GM19035 (cell line): ENCODE results near the gene CDC37L1.
A peak's percentile ranks its signal among the peaks of the same experiment; 100 is the strongest.

Experiments
- ATAC-seq: cut with Tn5 transposase; IDR thresholded peaks from one replicate; pipeline ENCODE4 v1.9.1; 2021; ENCODE audit not compliant: unreplicated experiment

CDC37L1 gene

DNA sequence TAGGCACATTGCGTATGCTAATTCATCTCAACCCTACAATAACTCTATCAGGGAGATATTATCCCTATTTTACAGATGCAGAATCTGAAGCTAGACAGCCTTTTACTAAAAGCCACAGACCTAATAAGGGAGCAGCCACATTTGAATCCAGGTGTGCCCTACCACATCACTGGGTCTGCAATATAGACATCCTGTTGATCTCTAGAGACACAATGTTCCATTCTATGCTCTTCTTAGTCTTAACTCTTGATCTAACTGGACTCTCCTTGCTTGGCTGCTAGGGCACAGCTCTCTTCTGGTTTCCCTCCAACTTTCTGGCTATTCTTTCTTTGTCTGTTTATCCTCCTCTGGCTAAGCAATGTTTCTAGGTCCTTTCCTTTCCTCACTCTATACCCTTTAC lies 11.7 kb upstream of the CDC37L1 start:
- ATAC-seq: no peak

DNA sequence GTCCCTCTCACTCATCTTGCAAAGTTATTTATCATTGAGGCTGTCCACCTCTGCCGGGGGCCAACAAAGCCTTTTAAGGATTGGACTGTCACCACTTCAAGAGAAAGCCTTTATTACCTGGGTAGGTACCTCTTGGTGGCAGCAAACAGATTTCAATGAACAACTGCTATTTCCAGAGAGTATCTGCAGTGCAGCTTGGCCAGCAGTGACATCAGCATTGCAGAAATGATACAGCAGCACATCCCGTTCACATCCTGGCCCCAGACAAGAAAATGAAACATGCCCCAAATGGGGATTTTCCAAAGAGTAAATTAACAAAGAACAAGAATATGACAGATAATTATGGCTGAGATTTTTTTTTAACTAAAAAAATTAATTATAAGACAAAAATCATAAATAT lies 10.8 kb upstream of the CDC37L1 start:
- ATAC-seq: no peak

DNA sequence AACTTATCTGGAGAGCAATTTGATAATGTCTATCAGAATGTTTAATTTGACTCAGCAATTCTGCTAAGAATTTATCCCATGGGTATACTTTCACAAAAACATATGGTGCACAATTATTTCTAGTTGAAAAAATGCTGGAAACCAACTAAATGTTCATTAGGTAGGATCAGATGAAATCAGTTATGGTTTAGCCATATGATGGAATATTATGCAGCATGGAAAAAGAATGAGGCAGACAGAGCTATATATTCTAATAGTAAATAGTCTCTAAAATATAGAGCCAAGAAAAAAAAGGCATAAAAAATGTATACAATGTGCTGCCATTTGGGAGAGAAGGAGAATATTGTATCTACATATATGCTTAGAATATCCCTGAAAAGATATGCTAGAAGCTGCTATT lies 9.5 kb upstream of the CDC37L1 start:
- ATAC-seq: no peak

DNA sequence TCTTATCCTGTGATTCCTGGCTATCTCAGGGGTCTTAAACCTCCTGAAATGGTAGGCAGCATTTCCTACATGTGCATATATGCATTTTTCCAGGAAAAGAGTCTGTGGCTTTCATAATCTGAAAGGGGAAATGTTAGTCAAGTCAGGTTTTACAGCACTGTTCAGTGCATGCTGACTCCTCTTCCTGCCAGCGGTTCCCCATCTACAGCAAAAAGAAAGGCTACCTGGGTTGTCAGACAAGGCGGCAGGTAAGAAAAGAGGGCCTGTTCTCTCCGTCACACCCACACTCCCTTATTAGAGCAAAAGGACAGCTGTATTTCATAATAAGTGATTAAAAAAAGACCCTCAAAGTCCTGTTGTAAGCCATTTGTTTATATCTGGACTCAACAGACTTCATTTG lies 8.8 kb upstream of the CDC37L1 start:
- ATAC-seq: no peak

DNA sequence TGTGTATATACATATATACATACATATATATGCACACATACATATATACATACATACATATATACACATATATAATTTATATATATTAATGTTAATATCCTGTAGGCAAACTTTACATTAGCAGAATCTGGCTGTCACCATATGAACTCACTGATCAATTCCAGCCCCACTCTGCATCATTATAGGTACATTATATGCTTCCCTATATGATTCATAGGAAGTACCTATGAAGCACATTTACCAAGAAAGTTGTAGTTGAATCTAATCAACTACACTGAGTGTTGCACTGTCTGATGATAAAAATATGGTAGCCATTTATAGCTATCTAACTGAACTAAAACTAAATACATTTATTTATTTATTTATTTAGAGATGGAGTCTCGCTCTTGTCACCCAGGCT lies 7.6 kb upstream of the CDC37L1 start:
- no peak for ATAC-seq

DNA sequence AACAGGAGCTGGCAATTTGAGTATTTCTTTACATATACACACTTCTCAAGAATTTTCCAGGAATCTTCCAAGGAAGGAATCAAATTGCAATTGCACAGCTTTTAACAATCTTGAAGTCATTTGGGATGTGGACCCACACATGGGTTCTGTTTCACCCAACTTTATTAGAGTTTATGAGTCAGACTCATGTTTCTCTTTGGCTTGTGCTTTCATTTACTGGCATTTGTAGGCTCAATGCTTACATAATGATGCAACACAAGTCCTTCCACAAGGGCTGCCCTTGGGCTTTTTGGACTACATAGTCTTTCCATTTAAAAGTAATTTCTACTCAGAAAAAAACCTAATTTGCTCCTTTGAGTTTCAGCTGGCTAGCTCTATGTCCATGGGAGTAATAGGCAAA lies 4.6 kb upstream of the CDC37L1 start:
- no peak for ATAC-seq

DNA sequence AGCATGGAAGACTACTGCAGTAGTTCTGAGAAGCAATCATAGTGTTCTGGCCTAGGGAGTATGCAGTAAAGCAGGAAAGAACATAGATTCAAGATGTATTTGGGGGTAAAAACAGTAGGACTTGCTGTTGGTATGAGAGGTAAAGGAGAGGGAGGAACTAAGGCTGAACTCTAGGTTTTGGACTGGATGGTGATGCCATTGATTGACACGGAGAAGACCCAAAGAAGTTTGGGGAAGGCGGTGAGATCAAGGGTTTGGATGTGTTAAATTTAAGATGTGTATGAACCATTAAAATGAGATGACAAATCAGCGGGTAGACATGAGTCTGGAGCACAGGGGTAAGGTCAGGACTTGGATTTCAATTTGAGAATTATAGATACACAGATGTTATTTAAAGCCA lies 2.0 kb upstream of the CDC37L1 start:
- no peak for ATAC-seq

DNA sequence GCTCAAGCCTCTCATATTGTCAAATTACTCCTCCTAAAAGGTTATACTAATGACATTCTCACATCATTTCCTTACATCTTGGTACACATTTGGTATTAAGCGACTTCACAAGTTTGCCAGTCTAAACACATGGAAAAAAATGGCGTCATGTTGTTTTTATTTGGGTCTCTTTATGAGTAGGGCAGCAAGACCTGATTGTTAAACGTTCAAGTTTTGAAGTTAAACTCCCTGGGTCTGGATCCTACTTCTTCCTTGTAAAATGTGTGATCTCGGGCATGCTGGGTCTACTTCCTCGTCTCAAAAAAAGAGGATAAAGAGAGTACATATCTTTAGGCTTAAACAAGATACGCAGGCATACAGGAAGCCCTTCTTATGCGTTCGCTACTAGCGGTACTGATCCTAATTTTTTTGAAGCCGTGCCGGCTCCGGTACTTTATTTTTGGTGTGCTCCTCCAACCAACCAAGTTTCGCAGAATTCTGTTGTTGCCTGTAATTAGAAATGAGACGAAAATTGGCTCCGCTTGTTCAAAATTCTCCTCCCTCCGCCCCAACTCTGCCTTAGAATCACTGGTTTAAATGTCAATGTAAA lies 596 bp upstream of the CDC37L1 start:
- ATAC-seq: peak; percentile 21

DNA sequence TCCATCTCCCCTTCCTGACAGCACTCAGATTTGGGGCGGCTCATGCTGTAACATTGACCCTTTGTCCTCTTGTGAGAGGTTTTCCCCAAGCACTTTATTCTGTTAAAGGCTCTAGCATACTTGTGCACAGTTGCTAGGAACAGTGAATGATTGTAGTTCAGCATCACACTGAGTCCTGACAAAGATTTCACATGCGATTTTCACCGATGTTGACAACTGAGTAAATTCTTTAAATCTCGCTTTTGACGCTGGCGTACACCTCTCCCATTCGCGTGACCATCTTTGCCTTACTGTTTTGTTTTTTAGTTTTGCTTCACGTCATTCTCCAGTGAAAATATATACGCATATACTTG lies 780 bp downstream of the CDC37L1 start:
- peak; percentile 1 for ATAC-seq

DNA sequence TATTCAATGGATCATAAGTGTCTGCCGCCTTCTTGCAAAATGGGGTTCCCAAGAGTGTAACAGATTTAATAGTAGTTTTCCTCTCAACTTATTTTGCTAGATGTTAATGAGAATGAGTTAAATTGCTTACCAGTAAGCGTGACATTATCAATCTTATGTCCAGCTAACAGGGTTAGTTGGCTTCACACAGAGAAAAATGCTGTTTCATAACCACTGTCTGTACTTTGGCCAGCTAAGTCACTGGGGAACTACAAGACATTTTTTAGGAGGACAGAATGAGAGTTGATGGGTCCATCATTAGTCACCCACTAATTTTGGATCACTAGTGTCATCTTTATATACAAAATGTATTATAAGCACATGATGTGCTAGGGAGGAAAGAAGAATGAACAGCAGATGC lies 1.4 kb downstream of the CDC37L1 start:
- ATAC-seq: no peak

DNA sequence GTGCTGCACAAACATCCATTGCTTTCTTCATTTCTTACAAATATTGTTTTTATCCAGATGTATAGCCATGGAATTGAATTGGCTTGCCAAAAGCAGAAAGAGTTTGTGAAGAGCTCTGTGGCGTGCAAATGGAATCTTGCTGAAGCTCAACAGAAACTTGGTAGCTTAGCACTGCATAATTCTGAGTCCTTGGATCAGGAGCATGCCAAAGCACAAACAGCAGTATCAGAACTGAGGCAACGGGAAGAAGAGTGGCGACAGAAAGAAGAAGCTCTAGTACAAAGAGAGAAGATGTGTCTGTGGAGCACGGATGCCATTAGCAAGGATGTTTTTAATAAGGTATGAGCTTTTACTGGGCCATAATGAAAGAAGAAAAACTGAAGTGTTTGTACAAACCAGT lies 5.5 kb downstream of the CDC37L1 start:
- no peak for ATAC-seq

DNA sequence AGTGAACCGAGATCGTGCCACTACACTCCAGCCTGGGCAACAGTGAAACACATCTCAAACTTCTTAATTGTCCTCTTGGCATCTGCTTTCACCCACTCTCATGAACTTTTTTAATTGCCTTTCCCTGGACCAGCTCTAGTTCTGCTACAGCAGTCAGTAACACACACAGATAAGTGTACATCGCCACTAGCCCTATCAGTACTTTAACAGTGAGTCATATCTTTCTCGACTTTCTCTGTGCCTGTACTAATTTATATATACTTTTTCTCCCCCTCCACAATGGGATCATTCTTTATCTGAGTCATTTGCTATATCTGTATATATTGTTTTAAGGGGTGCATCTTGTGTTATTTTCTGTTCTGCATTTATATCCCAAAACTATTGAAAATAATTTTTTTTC lies 6.7 kb downstream of the CDC37L1 start:
- ATAC-seq: no peak

DNA sequence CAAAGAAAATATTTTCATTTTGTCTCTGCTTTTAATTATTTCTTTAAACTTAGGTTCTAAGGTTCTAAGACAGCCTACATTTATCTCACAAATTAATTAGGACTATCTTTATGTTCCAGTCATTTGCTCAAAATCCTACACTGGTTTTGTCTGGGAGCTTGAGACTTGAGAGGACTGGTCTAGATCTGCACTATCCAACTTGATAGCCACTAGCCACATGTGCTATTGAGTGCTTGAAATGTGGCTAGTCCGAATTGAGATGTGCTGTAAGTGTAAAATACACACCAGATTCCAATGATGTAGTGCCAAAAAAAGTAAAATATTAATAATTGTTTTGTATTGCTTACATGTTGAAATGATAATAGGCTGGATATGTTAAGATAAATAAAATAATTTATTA lies 7.2 kb downstream of the CDC37L1 start:
- ATAC-seq: no peak

DNA sequence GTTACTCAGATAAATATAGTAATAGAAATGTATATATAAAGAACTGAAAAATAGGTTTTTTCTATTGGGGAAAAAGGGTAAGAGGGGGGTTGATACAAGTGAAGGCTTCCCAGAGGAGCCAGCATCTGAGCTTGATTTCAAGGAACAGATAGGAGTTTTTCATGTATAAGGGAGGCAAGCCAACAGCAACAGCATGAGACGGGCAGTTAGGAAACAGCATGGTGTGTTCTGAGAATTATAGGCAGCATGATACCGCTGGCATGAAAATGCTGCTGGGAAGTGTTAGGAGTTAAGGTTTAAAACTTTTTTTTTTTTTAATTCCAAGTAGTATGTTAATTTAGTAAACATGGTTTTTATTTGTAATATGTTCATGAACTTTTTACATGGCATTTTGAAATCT lies 9.7 kb downstream of the CDC37L1 start:
- ATAC-seq: no peak

DNA sequence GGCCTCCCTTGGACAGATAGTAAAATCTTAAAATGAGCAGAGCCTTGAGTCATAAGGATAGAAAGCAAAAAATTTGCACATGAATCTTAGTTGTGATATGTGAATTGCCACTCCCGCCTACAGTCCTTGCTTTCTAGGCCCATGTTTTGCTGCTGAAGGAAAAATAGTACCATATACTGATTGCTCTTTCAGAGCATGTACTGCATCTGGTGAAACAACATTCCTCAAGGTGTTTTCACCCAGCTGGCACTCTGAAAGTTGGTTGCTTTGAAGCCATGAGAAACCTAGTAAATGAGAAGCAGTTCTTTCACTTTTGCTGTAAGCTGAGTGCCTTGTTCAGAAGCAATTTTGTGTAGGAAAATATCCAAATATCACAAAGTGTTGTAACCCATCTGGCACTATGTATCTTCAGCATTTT lies 10.3 kb downstream of the CDC37L1 start:
- peak; percentile 68 for ATAC-seq

DNA sequence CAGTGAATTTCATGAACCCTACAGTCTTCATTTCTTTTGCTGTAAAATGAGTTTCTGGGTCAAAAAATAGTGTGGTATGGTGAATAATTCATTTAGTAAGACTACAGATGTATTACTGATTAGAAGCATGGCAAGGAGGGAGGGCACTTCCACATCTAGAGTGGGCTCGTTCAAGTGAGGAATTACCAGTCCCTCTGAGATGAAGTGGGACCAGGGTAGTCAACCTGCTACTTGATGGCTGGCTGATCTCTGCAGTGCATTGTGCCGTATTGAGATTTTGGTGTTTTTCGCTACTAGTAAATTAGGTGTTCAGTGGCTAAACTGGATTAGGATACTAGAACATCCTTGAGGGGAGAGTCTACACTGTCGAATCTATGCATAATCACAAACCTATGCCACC lies 10.8 kb downstream of the CDC37L1 start:
- ATAC-seq: peak; percentile 35

DNA sequence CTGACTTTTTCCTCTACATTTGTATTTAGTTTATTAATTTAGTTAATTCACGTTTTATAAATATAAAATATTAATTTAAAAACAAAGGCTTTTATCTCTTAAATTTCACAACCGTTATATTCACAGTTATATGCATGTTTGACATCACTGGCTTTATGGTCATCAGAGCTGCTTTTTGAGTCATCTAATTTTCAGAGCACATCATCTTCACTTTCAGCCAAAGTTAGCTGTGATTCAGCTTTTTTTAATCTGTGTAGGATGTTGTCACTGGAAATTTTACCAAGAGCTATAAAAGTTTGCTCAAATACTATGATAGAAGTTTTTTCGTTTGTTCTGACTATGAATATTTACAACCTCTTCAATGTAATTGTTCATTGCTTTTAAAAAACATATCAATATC lies 12.4 kb downstream of the CDC37L1 start:
- no peak for ATAC-seq

DNA sequence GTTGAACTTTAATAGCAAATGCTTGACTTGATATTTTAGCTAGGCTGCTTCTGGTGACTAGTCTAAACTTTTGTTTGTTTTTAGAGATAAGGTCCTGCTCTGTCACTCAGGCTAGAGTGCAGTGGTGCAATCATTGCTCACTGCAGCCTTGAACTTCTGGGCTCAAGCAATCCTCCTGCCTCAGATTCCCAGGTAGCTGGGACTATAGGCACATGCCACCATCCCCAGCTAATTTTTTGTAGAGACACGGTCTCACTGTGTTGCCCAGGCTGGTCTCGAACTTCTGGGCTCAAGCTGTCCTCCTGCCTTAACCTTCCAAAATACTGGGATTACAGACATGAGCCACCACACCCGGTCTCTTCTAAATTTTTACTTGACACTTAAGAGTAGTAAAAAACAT lies 20.7 kb downstream of the CDC37L1 start:
- ATAC-seq: no peak

DNA sequence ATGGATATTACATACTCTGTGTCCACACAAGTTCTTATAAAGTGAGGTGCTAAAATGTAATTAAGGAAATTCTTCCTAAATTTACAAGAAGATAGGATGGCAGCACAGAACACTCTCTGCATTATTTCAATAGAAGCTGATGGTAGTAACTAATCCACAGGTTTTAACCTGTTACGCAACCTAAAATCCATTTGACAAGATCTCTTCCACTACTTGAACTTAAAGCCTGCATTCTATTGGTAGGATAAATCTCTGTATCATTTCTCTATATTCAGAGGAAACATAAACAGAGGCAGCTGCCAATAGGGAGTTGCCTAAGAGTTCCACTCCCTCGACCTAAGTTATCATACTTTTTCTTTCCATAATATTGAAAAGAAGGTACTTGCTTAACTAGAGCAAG lies 21.6 kb downstream of the CDC37L1 start:
- ATAC-seq: no peak

DNA sequence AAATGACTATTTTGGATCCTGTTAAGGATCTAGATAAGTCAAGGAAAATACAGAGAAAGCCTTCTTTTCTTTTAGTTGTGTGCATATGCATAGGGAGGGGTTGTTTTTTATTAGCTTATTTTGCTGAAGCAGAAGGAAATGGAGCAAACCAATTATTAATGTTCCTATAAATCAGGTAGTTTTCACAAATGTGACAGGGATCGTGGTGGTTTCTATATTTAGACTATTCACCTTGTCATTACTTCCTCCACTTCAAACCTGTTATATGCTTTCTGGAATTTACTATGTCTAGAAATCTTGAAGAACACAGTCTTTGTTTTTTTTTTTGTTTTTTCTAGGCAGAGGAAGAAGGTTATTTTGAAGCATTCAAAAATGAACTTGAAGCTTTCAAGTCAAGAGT lies 22.2 kb downstream of the CDC37L1 start:
- no peak for ATAC-seq

DNA sequence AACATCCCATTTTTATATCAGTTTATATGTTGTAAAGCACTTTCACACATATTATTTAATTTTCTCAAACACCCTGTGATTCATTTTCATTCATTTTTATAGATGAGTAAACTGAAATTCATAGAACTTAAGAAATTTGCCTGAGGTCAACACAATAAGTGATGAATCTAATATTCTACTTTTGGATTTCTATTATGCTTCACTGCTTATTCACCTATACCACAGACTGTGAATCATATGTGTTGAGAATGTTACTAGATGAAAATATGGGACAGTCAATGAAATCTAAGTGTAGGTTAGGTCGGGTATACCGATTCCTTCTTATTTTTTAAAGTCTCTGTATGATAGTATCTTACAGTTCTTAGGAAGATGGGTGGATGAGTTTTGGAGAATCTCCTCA lies 24.8 kb downstream of the CDC37L1 start:
- no peak for ATAC-seq

DNA sequence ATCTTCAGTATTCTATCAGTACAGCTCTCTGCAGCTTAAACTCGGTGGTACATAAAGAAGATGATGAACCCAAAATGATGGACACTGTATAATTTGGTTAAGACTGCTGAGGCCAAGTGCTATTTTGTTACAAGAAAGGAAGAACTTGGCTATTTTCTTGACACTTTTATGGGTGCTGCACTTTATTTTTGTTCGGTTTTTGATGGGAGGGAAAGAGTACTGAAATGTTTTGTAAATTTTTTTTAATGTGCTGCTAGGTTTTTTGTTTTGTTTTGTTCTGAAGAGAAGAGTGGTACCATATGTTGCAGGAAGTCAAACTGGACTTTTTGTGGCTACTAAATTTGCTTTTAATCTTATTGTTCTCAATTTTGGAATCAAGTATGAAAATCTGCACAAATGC lies 26.7 kb downstream of the CDC37L1 start:
- ATAC-seq: no peak

DNA sequence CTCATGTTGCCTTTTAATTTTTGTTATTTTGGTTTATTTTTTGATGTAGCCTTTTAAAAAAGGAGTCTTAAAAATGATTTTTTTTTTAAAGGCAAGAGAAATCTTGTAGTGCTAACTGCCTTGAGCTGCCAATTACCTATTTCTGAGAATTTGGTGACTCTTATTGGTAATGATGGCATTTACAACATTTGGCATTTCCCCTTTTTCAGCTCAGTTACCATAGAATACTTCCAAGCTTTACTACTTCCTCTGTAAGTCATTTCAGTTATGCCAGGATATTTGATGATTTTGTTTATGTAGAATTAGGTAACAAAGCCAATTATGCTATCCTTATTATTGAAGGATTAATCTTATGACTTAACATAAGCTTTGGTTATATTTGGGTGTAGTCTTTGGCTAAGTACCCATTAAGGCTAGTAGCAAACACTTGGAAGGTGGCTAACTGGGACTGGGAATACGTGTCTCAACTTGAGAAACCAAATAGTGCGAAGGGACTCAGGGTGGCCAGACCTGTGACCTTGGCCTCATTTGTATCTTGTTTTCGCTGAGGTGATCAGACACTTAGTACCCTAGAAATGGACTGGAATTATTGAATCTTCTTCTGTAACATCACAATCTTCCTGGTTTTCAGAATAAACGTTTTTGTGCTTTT lies 27.7 kb downstream of the CDC37L1 start:
- ATAC-seq: no peak
